Measurements from ENCODE around the gene TPSAB1. TPM values are rescaled to one million over a fixed set of nuclear protein-coding genes. Genes with fewer than 3 reads are reported as not detected.

Gene TPSAB1
- total RNA-seq, 1 experiment from 2014 or later = 22.9 TPM

GRCh38 chr16:1216681-1217400 is 23.7 kb upstream of the TPSAB1 start:
- Histone ChIP-seq H3K27ac (ENCODE audit: low read depth, low read length, poor library complexity, severe bottlenecking) (no peak overlapping the region), H3K9me3 (ENCODE audit: low read depth, low read length, poor library complexity, severe bottlenecking) (no peaks in the 10 kb centered on the region), H3K36me3 (ENCODE audit: insufficient read depth, low read length, poor library complexity, severe bottlenecking) (peaks cover 44% of the 10 kb centered on the region), H3K4me1 (ENCODE audit: insufficient read depth, low read length, poor library complexity, severe bottlenecking) (no peaks in the 10 kb centered on the region), H3K4me3 (ENCODE audit: low read depth, low read length, poor library complexity, severe bottlenecking) (no peak overlapping the region), H3K27me3 (replicated peaks; ENCODE audit: insufficient read depth, low read depth, low read length, poor library complexity) (no peaks in the 10 kb centered on the region)
- TF ChIP-seq EZH2 (IDR thresholded peaks at IDR 0.05; ENCODE audit: borderline replicate concordance, low read depth, low read length, poor library complexity, severe bottlenecking) (no peak), CTCF (conservative IDR thresholded peaks at IDR 0.05; ENCODE audit: low read depth, low read length) (no peak)
- DNase-seq (ENCODE audit: low spot score) = no peak
- CTCF ChIA-PET = no interaction called here
- POLR2A ChIA-PET (ENCODE audit: low non-redundant PET) = no interaction called here
- intact Hi-C loops (cut with micrococcal nuclease; ENCODE audit: unreplicated experiment) = no loop called here
- no TSS peak for BruUV-seq (replicated peaks)

GRCh38 chr16:1217526-1217925 is 23.0 kb upstream of the TPSAB1 start:
- ChIA-PET POLR2A (ENCODE audit: low non-redundant PET) (no interaction called here), CTCF (no interaction called here)
- Histone ChIP-seq H3K27ac (ENCODE audit: low read depth, low read length, poor library complexity, severe bottlenecking) (no peak overlapping the region), H3K4me1 (ENCODE audit: insufficient read depth, low read length, poor library complexity, severe bottlenecking) (no peaks in the 10 kb centered on the region), H3K4me3 (ENCODE audit: low read depth, low read length, poor library complexity, severe bottlenecking) (no peak overlapping the region), H3K9me3 (ENCODE audit: low read depth, low read length, poor library complexity, severe bottlenecking) (no peaks in the 10 kb centered on the region), H3K36me3 (ENCODE audit: insufficient read depth, low read length, poor library complexity, severe bottlenecking) (peaks cover 40% of the 10 kb centered on the region), H3K27me3 (replicated peaks; ENCODE audit: insufficient read depth, low read depth, low read length, poor library complexity) (no peaks in the 10 kb centered on the region)
- no peak for TF ChIP-seq CTCF (conservative IDR thresholded peaks at IDR 0.05; ENCODE audit: low read depth, low read length)
- no peak for TF ChIP-seq EZH2 (IDR thresholded peaks at IDR 0.05; ENCODE audit: borderline replicate concordance, low read depth, low read length, poor library complexity, severe bottlenecking)
- intact Hi-C loops (cut with micrococcal nuclease; ENCODE audit: unreplicated experiment) = no loop called here
- DNase-seq (ENCODE audit: low spot score) = no peak
- BruUV-seq (replicated peaks) = no TSS peak

DNA sequence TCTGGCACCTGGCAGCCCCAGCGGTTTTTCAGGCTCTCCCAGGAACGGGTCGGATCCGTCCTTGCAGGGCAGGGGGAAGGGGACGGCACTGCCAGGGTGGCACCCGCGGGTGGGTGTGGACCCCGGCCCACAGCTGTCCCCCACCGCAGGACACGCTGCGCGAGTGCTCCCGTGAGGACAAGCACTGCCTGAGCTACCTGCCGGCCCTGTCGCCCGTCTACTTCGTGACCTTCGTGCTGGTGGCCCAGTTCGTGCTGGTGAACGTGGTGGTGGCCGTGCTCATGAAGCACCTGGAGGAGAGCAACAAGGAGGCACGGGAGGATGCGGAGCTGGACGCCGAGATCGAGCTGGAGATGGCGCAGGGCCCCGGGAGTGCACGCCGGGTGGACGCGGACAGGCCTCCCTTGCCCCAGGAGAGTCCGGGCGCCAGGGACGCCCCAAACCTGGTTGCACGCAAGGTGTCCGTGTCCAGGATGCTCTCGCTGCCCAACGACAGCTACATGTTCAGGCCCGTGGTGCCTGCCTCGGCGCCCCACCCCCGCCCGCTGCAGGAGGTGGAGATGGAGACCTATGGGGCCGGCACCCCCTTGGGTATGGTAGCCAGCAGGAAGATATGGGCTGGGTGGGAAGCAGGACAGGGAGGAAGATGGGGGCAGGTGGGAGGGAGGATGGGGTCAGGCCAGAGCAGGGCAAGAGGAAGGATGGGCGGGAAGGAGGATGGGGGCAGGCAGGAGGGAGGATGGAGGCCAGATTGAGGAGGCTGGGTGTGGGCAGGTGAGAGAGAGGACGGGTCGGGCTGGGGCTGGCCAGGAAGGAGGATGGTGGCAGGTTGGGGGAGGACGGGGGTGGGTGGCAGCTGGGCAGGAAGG is 22.2 kb upstream of the TPSAB1 start:
- H3K4me1 ChIP-seq (ENCODE audit: insufficient read depth, low read length, poor library complexity, severe bottlenecking) = no peaks in the 10 kb centered on the region
- no peak overlapping the region for H3K4me3 ChIP-seq (ENCODE audit: low read depth, low read length, poor library complexity, severe bottlenecking)
- no peaks in the 10 kb centered on the region for H3K27me3 ChIP-seq (replicated peaks; ENCODE audit: insufficient read depth, low read depth, low read length, poor library complexity)
- no peak for TF ChIP-seq CTCF (conservative IDR thresholded peaks at IDR 0.05; ENCODE audit: low read depth, low read length)
- H3K27ac ChIP-seq (ENCODE audit: low read depth, low read length, poor library complexity, severe bottlenecking) = no peak overlapping the region
- ChIA-PET POLR2A (ENCODE audit: low non-redundant PET) (no interaction called here), CTCF (no interaction called here)
- peaks cover 40% of the 10 kb centered on the region for H3K36me3 ChIP-seq (ENCODE audit: insufficient read depth, low read length, poor library complexity, severe bottlenecking)
- no TSS peak for BruUV-seq (replicated peaks)
- no peaks in the 10 kb centered on the region for H3K9me3 ChIP-seq (ENCODE audit: low read depth, low read length, poor library complexity, severe bottlenecking)
- intact Hi-C loops (cut with micrococcal nuclease; ENCODE audit: unreplicated experiment) = no loop called here
- no peak for DNase-seq (ENCODE audit: low spot score)

All from A673 (cell line).